Activated T-cell treated with anti-CD3 and anti-CD28 coated beads for 24 hours (primary cell): Measurements from ENCODE around the gene ELFN1.

Source experiments
- DNase-seq: peaks from one replicate; pipeline ENCODE4 v3.0.0-alpha.2; 2020; ENCODE audit warnings: low read depth

Gene ELFN1

DNA sequence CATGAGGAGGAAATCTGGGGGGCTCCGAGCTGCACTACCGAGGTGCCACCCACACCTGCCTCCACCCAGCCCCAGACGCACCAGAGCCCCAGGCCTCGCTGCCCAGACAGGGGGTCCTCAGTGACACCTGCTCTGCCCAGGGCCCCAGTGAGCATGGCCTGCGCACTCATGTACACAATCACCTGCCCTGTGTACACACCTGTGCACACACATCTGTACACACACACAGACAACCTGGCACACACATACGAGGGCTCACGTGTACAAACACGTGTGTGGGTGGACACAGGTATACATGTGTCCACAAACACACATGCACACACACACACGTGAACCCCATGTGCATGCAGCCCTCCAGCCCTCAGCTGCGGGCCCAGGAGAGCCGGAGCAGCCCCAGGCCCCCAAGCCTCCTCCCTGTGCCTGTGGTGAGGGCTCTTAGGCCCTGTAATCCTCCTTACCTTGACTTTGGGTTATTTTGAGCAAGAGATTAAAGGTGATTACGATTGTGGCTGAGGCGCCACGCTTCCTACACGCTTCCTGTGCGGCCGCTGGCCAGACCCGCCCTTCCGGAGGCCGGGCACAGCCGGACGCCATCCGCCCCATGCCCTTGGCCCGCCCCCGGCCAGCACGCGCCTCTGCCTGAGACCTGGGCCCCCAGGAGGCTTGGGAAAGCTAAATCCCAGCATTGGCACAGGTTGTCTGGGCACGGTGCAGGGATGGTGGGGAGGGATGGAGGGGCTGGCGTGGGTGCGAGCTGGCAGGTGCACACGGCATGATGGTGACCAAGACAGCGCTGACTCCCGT lies 71.9 kb downstream of the ELFN1 start:
- DNase-seq = no peak

DNA sequence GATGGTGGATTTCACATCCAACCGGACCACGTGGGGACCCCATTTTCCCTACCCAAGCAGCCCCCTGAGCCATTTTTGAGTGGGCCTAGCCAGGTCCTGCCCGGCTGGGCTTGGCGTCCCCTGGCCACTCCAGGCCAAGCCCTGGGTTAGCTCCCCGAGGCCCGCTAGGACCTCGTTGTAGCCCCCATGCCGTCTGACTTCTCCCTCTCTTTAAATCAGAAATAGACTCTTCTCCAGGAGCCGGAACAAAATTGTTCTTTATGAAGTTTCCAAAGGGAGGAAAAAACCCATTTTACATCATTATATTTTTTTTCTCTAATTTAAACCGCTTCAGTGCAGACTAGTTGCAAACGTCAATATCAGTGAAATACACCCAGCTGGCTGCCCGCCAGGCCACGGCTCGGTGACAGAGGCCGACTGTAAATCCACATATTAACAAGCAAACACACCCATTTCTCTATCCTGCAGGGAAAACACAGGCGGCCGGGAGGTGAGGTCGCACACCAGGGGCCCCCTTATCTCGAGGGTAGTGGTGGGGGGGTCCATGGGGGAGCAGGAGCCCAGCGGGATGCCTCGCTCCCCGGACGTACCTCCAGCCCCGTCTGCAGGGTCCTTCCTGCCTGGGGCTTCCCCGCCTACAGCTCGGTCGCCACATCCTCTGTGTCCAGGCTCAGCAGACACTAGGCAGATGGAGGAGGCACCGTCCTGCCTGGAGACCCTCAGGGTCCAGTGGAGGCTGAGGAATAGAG lies 72.7 kb downstream of the ELFN1 start:
- no peak for DNase-seq

DNA sequence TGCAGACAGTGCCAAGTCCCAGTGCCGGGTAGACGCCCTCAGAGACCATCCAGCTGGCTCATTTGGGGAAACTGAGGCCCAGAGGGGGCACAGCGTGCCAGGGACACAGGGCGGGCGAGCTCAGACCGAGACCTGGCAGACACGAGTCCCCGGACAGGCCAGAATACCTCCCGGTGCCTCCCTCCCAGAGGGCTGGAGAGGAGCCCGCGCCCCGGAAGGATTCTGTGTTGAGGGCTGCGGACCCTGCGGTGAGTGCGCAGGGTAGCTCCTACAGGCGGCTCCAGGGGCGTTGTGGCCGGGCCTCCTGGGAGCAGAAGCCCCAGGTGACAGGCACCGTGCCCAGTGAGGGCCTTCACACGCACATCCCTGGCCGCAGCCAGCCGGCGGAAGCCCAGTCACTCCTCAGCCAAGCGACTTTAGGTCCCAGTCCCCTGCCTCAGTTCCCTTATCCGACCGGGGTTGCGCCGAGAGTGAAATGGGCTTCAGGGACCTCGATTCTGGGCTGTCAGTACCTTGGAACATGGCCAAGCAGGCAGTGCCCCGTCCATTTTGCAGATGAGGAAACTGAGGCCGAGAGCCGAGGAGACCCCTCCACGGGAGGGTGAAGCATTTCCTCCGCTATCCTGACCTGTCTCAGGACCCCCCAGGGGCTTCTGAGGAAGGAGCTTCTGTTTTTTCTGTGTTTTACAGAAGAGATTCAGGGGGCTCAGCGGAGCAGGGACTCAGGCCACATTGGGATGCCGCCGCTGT lies 73.6 kb downstream of the ELFN1 start:
- DNase-seq = no peak

DNA sequence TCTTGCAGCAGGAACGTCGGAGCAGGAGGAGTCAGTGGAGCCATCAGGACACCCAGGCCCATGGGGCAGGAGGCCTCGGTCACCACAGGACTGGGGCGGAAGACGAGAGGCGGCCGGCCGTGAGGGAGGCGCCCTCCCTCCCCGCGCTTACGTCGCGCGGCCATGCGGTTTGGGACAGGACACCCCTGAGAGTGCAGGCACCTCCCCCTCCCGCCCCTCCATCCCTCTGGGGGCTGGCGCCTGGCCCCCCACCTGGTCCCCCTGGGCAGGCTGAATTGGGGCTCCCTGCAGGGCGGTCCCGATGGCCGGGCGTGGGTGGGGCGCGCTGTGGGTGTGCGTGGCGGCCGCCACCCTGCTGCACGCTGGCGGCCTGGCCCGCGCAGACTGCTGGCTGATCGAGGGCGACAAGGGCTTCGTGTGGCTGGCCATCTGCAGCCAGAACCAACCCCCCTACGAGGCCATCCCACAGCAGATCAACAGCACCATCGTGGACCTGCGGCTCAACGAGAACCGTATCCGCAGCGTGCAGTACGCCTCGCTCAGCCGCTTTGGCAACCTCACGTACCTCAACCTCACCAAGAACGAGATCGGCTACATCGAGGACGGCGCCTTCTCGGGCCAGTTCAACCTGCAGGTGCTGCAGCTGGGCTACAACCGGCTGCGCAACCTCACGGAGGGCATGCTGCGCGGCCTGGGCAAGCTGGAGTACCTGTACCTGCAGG lies 74.4 kb downstream of the ELFN1 start:
- DNase-seq = no peak

DNA sequence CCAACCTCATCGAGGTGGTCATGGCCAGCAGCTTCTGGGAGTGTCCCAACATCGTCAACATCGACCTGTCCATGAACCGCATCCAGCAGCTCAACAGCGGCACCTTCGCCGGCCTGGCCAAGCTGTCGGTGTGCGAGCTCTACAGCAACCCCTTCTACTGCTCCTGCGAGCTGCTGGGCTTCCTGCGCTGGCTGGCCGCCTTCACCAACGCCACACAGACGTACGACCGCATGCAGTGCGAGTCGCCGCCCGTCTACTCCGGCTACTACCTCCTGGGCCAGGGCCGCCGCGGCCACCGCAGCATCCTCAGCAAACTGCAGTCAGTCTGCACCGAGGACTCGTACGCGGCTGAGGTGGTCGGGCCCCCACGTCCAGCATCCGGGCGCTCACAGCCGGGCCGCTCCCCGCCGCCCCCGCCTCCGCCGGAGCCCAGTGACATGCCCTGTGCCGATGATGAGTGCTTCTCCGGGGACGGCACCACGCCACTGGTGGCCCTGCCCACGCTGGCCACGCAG lies 75.0 kb downstream of the ELFN1 start:
- DNase-seq = no peak

DNA sequence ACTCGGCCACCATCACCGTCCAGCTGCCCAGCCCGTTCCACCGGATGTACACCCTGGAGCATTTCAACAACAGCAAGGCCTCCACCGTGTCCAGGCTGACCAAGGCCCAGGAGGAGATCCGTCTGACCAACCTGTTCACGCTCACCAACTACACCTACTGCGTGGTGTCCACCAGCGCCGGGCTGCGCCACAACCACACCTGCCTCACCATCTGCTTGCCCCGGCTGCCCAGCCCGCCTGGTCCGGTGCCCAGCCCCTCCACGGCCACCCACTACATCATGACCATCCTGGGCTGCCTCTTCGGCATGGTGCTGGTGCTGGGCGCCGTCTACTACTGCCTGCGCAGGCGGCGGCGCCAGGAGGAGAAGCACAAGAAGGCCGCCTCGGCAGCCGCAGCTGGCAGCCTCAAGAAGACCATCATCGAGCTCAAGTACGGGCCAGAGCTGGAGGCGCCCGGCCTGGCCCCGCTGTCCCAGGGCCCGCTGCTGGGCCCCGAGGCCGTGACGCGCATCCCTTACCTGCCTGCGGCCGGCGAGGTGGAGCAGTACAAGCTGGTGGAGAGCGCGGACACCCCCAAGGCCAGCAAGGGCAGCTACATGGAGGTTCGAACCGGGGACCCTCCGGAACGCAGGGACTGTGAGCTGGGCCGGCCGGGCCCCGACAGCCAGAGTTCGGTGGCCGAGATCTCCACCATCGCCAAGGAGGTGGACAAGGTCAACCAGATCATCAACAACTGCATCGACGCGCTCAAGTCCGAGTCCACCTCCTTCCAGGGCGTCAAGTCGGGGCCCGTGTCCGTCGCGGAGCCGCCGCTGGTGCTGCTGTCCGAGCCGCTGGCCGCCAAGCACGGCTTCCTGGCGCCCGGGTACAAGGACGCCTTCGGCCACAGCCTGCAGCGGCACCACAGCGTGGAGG lies 75.8 kb downstream of the ELFN1 start:
- DNase-seq = no peak

DNA sequence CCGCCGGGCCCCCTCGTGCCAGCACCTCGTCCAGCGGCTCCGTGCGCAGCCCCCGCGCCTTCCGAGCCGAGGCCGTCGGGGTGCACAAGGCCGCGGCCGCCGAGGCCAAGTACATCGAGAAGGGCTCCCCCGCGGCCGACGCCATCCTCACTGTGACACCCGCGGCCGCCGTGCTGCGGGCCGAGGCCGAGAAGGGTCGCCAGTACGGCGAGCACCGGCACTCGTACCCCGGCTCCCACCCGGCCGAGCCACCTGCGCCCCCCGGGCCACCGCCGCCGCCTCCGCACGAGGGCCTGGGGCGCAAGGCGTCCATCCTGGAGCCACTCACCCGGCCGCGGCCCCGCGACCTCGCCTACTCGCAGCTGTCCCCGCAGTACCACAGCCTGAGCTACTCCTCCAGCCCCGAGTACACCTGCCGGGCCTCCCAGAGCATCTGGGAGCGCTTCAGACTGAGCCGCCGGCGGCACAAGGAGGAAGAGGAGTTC lies 76.5 kb downstream of the ELFN1 start:
- no peak for DNase-seq

DNA sequence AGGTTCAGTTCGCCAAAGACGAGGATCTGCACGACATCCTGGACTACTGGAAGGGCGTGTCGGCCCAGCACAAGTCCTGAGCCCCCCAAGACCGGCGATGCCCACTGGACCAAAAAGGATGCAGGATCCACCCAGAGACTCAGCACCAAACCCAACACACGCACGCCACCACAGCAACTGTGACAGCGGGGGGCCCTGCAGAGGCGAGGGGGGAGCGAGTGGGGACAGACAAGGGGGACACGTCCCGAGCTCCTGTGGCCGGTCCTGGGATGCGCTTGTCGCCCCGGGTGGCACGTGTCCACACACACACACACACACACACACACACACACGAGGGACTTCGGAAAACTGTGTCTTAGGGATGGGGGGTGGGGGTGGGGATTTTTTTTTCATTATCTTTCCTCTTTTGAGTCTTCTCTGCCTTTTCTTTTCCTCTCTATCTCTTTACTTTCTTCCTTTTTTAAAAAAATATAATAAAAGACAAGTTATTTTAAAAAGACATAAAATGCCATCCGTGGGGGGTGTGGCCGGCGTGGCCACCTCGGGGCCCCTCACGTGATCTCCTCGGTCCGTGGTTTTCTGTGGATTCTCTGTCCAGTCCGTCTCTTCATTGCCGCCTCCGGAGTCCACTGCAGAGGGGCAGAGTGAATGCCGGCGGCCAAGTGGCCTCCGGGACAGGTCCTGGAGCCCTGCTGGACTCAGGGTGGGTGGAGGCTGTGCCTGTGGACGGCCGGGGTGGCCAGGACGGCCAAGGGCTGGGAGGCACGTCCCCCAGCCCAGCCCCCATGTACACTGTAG lies 77.1 kb downstream of the ELFN1 start:
- no peak for DNase-seq

DNA sequence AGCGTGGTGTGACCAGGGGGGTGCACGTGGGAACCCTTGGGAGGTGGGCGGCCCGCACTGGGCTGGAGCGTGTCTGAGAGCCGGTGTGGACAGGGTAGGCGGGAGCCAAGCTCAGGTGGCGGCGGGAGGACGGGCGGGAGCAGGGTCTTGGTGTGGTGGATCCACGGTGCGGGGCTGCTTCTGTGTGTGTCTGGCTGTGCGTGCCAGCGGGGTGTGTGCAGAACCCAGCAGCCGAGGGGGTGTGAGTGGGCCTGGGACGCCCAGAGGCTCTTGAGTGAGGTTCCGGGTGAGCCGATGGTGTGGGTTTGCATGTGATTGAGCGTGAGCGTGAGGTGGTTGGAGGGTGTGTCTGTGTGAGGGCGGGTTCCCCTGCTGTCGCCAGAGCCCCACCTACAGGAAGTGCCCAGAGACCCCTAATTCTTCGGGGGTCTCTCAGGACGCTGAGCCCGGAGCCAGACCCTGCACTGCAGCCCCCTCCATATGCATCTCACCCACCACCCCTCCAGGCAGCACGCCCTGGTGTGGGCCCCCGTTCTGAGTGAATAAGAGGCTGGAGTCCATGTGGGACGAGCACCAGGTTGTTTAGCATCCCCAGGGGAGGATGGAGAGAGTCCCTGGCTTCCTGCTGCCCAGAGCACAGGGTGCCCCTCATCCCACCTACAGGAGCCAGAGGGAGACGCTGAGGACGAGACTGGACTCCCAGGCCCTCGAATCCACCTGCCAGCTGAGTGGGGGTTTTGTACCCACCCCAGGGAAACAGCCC lies 78.2 kb downstream of the ELFN1 start:
- DNase-seq = no peak

DNA sequence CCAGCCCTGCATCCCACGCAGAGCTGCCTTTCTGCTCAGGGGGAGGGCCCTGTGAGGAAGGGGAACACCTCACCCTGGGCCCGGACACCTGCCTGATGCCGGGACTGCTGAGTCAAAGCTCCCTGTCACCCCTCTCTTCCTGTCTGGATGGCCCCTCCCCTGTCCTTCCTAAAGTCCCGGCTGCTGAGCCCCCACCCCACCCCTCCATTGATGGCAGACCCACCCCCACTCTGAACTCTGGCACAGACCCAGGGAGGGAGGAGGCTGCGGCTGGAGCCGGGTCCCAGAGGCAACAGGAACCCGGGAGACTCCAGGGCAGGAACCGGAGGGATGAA lies 78.7 kb downstream of the ELFN1 start:
- DNase-seq = no peak

DNA sequence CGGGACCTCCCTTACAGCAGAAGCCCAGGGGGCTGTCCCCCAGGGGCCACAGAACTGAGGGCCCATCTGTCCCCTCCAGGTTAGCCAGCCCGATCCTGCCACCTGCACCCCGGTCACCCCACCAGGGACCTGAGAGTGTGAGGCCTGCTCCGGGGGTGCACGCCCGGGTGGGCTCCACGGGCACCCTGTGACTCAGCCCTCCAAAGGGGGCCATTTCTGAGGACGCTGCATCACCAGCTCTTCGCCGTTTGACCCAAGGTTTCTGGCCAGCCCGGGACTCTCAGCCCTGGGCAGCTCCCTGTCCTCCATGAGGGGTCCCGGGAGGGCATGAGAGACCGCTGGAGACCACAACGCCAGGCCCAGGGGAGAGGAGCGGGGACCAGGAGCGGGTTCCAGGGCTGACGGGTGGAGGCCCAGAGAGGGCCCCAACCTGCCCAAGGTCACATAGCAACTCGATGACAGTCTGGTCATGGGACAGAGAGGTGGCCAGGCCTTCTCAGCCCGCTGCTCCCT lies 79.3 kb downstream of the ELFN1 start:
- DNase-seq = no peak

DNA sequence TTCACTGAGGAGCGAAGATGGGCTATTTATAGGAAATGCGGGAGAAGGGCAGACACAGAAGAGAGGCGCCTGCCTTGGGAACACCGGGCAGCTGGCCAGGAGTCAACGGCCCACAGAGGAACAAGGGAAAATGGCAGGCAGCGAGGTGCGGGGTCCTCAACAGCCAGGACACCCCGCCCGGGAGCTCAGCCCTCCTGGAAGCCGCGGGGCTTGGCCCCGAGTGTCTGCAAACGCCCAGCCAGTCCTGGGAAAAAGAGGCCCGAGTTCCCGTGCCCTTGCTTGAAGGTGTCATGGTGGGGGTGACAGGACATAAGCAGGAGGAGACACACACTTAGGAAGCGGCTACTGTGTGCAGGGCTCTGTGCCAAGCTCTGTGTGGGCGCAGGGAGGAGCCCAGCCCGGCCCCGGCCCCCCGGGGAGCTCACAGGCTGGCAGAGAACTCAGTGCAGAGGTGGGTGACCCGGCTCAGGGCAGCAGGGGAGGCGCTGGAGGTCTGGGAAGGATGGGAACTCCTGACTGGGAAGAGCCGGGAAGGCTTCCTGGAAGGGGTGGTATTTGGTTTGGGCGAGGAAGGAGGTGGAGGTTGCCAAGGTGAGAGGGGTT lies 79.9 kb downstream of the ELFN1 start:
- no peak for DNase-seq

DNA sequence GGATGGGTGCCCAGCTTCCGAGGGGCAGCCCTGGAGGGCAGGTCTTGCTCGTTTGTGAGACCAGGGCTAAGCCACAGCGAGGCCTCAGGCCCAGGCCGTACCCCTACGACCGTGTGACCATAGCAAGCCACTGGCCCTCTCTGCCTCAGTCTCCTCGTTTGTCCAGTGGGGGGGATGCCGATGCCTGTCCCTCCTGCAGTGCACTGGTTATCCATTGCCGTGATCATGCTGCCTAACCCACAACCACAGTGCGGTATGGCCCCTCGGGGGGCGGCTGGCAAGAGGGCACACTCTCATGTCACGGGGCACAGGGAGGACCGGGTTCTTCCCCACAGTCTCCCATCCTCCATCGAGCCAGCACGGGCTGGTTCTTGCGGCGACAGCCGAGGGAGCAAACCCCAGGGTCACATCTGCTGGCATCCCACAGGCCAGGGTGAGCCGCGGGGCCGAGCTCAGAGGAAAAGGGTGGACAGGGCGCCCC lies 80.5 kb downstream of the ELFN1 start:
- no peak for DNase-seq

DNA sequence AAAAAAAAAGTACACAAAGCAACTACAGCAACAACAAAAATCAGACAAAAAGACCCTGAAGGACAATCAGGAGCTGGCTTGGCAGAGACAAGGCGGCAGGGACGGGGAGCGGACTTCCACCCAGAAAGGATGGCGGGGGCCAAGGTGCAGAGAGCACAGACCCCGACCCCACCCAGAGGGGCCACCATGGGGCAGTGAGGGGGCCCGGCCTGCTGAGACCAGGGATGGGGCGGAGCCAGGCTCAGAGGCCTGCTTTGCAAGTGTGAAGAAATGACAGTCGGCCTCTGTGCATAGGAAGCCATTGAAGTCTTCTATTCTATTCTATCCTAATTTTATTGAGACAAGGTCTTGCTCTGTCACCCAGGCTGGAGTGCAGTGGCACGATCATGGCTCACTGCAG lies 82.0 kb downstream of the ELFN1 start:
- DNase-seq = no peak

DNA sequence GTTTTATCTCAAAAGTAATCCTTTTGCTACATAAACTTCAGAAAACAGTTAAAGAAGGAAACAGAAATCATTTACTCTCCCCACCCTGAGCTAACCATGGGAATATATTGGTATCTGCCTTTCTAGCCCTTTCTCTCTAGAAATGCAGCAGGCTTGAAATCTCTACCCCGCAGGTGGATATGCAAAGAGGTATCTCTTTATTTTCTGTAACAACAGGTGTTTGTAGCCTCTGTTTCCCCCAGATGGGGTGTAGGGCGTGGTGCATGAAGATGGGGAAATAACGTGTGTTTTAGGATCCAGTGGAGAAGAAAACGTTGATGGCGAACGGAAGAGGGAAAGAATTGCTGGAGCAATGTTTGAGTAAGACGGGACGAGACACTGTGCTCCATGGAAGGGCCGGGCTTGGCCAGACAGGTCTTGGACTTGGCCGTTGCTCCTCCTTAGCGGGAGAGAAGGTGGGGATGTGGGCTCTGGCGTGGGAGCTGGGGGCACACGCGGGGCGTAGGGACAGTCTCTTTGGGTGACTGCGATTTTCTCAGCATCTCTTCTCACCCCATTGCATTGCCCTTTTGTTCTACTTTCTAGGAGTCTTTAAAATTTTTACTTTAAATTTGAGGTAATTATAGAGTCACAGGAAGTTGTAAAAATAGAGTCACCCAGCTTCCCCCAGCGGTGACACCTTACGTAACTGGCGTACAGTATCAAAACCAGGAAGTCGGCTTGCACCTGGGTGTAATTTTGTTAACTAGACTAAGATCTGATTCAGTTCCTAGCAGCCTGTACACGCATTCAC lies 82.9 kb downstream of the ELFN1 start:
- DNase-seq = no peak

DNA sequence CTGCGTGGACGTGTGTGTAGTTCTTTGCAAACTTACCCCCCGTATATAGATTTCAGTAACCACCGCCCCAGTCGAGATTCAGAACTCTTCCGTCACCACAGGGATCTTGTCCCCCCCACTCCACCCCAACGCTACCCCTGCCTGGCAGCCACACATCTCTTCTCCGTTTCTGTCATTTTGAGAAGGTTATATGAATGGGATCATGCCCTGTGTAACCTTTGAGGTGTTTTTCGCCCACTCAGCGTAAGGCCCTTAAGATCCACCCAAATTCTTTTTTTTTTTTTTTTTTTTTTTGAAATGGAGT lies 83.4 kb downstream of the ELFN1 start:
- DNase-seq = no peak

DNA sequence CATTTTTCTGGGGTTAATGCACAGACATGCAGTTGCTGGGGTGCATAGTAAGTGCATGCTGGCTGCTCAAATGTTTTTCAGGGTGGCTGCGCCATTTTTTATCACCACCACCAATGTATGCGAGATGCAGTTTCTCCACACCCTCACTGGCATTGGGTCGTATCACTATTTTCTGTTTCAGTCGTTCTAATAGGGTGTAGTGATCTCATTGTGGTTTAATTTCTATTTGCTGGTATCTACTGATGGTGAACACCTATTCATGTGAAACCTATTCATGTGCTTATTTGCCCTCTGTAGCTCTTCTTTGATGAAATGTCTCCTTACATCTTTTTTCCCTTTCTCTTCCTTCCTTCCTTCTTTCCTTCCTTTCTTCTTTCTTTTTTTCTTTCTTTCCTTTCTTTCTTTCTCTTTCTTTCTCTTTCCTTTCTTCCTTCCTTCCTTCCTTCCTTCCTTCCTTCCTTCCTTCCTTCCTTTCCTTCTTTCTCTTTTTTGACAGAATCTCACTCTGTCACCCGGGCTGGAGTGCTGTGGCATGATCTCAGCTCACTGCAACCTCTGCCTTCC lies 84.3 kb downstream of the ELFN1 start:
- no peak for DNase-seq
